Liver (tissue), 9 donors: ENCODE measurements around the gene UBE2QL1. TPM values are rescaled to one million over a fixed set of nuclear protein-coding genes. Genes with fewer than 3 reads are reported as not detected.

ENCODE experiments used
- DNase-seq: peaks from one replicate; pipeline ENCODE4 v3.0.0-alpha.2; 2017; ENCODE audit warnings: low spot score
- H3K27ac ChIP-seq, 2 donors: one replicate each; pipeline ENCODE4 v1.7.0; 2013; ENCODE audit warnings: inconsistent platforms in 2 of 2, low read length in 2 of 2, control low read depth in 1 of 2, low read depth in 1 of 2, mild to moderate bottlenecking in 1 of 2
- H3K27me3 ChIP-seq, 4 donors: one replicate each; pipeline versions ENCODE4 v1.6.1 to v1.7.0; 2013; ENCODE audit warnings: low read length in 3 of 4, inconsistent platforms in 1 of 4, mild to moderate bottlenecking in 1 of 4, moderate library complexity in 1 of 4; ENCODE audit not compliant: control insufficient read depth in 4 of 4, insufficient read depth in 4 of 4
- H3K36me3 ChIP-seq, 4 donors: one replicate each; pipeline versions ENCODE4 v1.6.1 to v1.7.0; 2013; ENCODE audit warnings: low read length in 3 of 4, mild to moderate bottlenecking in 3 of 4, low read depth in 1 of 4, moderate library complexity in 1 of 4; ENCODE audit not compliant: control insufficient read depth in 4 of 4, insufficient read depth in 3 of 4
- H3K4me1 ChIP-seq, 4 donors: one replicate each; pipeline versions ENCODE4 v1.6.1 to v1.7.0; 2013; ENCODE audit warnings: low read length in 3 of 4, mild to moderate bottlenecking in 3 of 4, moderate library complexity in 1 of 4; ENCODE audit not compliant: control insufficient read depth in 4 of 4, insufficient read depth in 4 of 4
- H3K4me3 ChIP-seq, 3 donors: one replicate each; pipeline versions ENCODE4 v1.6.1 to v1.7.0; 2013; ENCODE audit warnings: low read length in 3 of 3, control low read depth in 1 of 3, low read depth in 1 of 3, mild to moderate bottlenecking in 1 of 3
- H3K9ac ChIP-seq, 2 donors: one replicate each; pipeline ENCODE4 v1.7.0; 2013; ENCODE audit warnings: low read length in 2 of 2, mild to moderate bottlenecking in 2 of 2, moderate library complexity in 2 of 2, control low read depth in 1 of 2, low read depth in 1 of 2
- H3K9me3 ChIP-seq, 4 donors: one replicate each; pipeline versions ENCODE4 v1.6.1 to v1.7.0; 2013; ENCODE audit warnings: low read length in 3 of 4; ENCODE audit not compliant: control insufficient read depth in 4 of 4
- ATF3 ChIP-seq: IDR thresholded peaks from 2 replicates; pipeline ENCODE4 v1.6.1; 2016; ENCODE audit warnings: antibody characterized with exemption
- CTCF ChIP-seq: fragments of 150-350 bp; IDR thresholded peaks from 2 replicates; pipeline ENCODE4 v1.5.1; 2017; ENCODE audit warnings: improper control_type of control experiment, low read depth, low read length; ENCODE audit not compliant: missing input control
- EGR1 ChIP-seq, 2 donors: IDR thresholded peaks; 2 replicates each; pipeline ENCODE4 v1.6.1; 2016 to 2018; ENCODE audit warnings: antibody characterized with exemption in 2 of 2, low read depth in 2 of 2
- FOXA1 ChIP-seq: IDR thresholded peaks from 2 replicates; pipeline ENCODE4 v1.6.1; 2016; ENCODE audit warnings: antibody characterized with exemption
- FOXA2 ChIP-seq: IDR thresholded peaks from 2 replicates; pipeline ENCODE4 v1.6.1; 2016; ENCODE audit warnings: antibody characterized with exemption
- GABPA ChIP-seq, 2 donors: IDR thresholded peaks in 1 of 2; conservative IDR thresholded peaks in 1 of 2; 2 replicates each; pipeline ENCODE4 v1.6.1; 2016; ENCODE audit warnings: antibody characterized with exemption in 2 of 2, mild to moderate bottlenecking in 1 of 2, moderate library complexity in 1 of 2
- HNF4A ChIP-seq, 2 donors: conservative IDR thresholded peaks; 2 replicates each; pipeline ENCODE4 v1.6.1; 2016; ENCODE audit warnings: antibody characterized with exemption in 2 of 2, mild to moderate bottlenecking in 2 of 2
- HNF4G ChIP-seq: IDR thresholded peaks from 2 replicates; pipeline ENCODE4 v1.6.1; 2016; ENCODE audit warnings: antibody characterized with exemption
- JUND ChIP-seq, 2 donors: IDR thresholded peaks; 2 replicates each; pipeline ENCODE4 v1.6.1; 2016; ENCODE audit warnings: antibody characterized with exemption in 2 of 2
- MAX ChIP-seq: IDR thresholded peaks from 2 replicates; pipeline ENCODE4 v1.6.1; 2016; ENCODE audit warnings: antibody characterized with exemption
- NR2F2 ChIP-seq: IDR thresholded peaks from 2 replicates; pipeline ENCODE4 v1.6.1; 2016; ENCODE audit warnings: antibody characterized with exemption
- RAD21 ChIP-seq, 2 donors: IDR thresholded peaks; 2 replicates each; pipeline ENCODE4 v1.6.1; 2016; ENCODE audit warnings: antibody characterized with exemption in 2 of 2, mild to moderate bottlenecking in 2 of 2
- REST ChIP-seq: IDR thresholded peaks from 2 replicates; pipeline ENCODE4 v1.6.1; 2016; ENCODE audit warnings: antibody characterized with exemption, mild to moderate bottlenecking
- RXRA ChIP-seq, 2 donors: IDR thresholded peaks; 2 replicates each; pipeline ENCODE4 v1.6.1; 2017 to 2018; ENCODE audit warnings: antibody characterized with exemption in 2 of 2, mild to moderate bottlenecking in 1 of 2
- SP1 ChIP-seq: IDR thresholded peaks from 2 replicates; pipeline ENCODE4 v1.6.1; 2018; ENCODE audit warnings: antibody characterized with exemption, mild to moderate bottlenecking
- TAF1 ChIP-seq: conservative IDR thresholded peaks from 2 replicates; pipeline ENCODE4 v1.6.1; 2016; ENCODE audit warnings: antibody characterized with exemption, mild to moderate bottlenecking
- YY1 ChIP-seq: IDR thresholded peaks from 2 replicates; pipeline ENCODE4 v1.6.1; 2016; ENCODE audit warnings: antibody characterized with exemption, mild to moderate bottlenecking
- ZBTB33 ChIP-seq: IDR thresholded peaks from 2 replicates; pipeline ENCODE4 v1.6.1; 2016; ENCODE audit warnings: antibody characterized with exemption
- WGBS: extraction: QIAGEN DNeasy Blood & Tissue Kit; methylation state at CpG from one replicate; pipeline ENCODE4 v1.1.7; 2013; 5-methylcytosine and 5-hydroxymethylcytosine counted together
- polyA plus RNA-seq, 2 donors: library from polyadenylated mRNA; stranded (reverse) in 1 of 2; unstranded in 1 of 2; fragments of 200-250 nt in 1 of 2; fragments of >200 nt in 1 of 2; fragmentation: Nextera tagmentation in 1 of 2; extraction: Ambion mirVana in 1 of 2; gene quantifications; one replicate each; pipeline versions ENCODE4 v1.2.1 to v1.2.3, GENCODE V29; 2013 to 2015
- total RNA-seq, 2 donors: library from RNA; depleted of rRNA; stranded (reverse); fragments of >200 nt; gene quantifications; one replicate each; pipeline ENCODE4 v1.2.3, GENCODE V29; 2014
- donor health status: healthy.
- donor health status: healthy.
- donor health status: healthy.
- donor health status: healthy.
- donor health status: healthy.

Gene UBE2QL1
- total and polyA plus RNA-seq, 4 donors: 0.09 to 1.9 (median 0.36) TPM

GRCh38 chr5:6466975-6467567, 18.4 kb downstream of the UBE2QL1 start:
- whole genome bisulfite sequencing: 72% methylated on average over 5 of the region's 5 CpGs
- Histone ChIP-seq H3K27ac (no peak overlapping the region), H3K27me3 (no peaks in the 10 kb centered on the region), H3K9ac (no peak overlapping the region), H3K9me3 (no peaks in the 10 kb centered on the region), H3K36me3 (no peaks in the 10 kb centered on the region), H3K4me1 (peaks cover 2 to 11% (median 10%) of the 10 kb centered on the region in 4 donors), H3K4me3 (no peak overlapping the region)
- DNase-seq: no peak
- TF ChIP-seq ZBTB33: no peak
- no peak for TF ChIP-seq FOXA1
- no peak for TF ChIP-seq RAD21 (IDR thresholded peaks at IDR 0.05)
- TF ChIP-seq HNF4A (conservative IDR thresholded peaks at IDR 0.05): no peak
- no peak for TF ChIP-seq HNF4G

- TF ChIP-seq MAX (no peak), GABPA (IDR thresholded peaks at IDR 0.05 in 1 of 2, conservative IDR thresholded peaks at IDR 0.05 in 1 of 2) (no peak), JUND (IDR thresholded peaks at IDR 0.05) (no peak), ATF3 (no peak), RXRA (IDR thresholded peaks at IDR 0.05) (no peak), FOXA2 (no peak), SP1 (no peak), NR2F2 (no peak), TAF1 (no peak)
- 76% methylated on average over 10 of the region's 10 CpGs for WGBS
- Histone ChIP-seq H3K36me3 (no peaks in the 10 kb centered on the region), H3K4me3 (no peak overlapping the region), H3K9me3 (no peaks in the 10 kb centered on the region), H3K27me3 (no peaks in the 10 kb centered on the region), H3K27ac (no peak overlapping the region), H3K4me1 (peaks cover 2 to 11% (median 10%) of the 10 kb centered on the region in 4 donors), H3K9ac (no peak overlapping the region)
- no peak for DNase-seq
Observed at GRCh38 chr5:6467591-6467990, 18.9 kb downstream of the UBE2QL1 start.

- Histone ChIP-seq H3K27me3 (no peaks in the 10 kb centered on the region), H3K4me1 (peaks cover 2 to 11% (median 10%) of the 10 kb centered on the region in 4 donors), H3K36me3 (no peaks in the 10 kb centered on the region), H3K4me3 (no peak overlapping the region), H3K9ac (no peak overlapping the region), H3K27ac (no peak overlapping the region), H3K9me3 (no peaks in the 10 kb centered on the region)
- DNase-seq: no peak
- no peak for TF ChIP-seq MAX
- no peak for TF ChIP-seq ZBTB33
- no peak for TF ChIP-seq RAD21 (IDR thresholded peaks at IDR 0.05)
- TF ChIP-seq FOXA2: no peak
- no peak for TF ChIP-seq CTCF
- TF ChIP-seq SP1: no peak
- TF ChIP-seq EGR1 (IDR thresholded peaks at IDR 0.05; ENCODE audit: low read depth in 2 of 2): no peak
- TF ChIP-seq YY1: no peak
- no peak for TF ChIP-seq HNF4G
- TF ChIP-seq FOXA1: no peak
- no peak for TF ChIP-seq TAF1
- no peak for TF ChIP-seq NR2F2
- no peak for TF ChIP-seq JUND (IDR thresholded peaks at IDR 0.05)
- TF ChIP-seq REST: no peak
- WGBS: 67% methylated on average over 11 of the region's 11 CpGs
Observed at GRCh38 chr5:6468104-6468503, 19.4 kb downstream of the UBE2QL1 start.
